Measurements from ENCODE around the gene DLGAP1.

DLGAP1 gene

GRCh38 chr18:4250141-4250540, 205.0 kb downstream of the DLGAP1 start:
- Histone ChIP-seq H3K36me3 (ENCODE audit: low read depth) (no peaks in the 10 kb centered on the region), H3K4me3 (ENCODE audit: severe bottlenecking) (no peak overlapping the region), H3K4me1 (ENCODE audit: insufficient read depth, poor library complexity, severe bottlenecking) (no peaks in the 10 kb centered on the region), H3K9me3 (ENCODE audit: severe bottlenecking) (no peaks in the 10 kb centered on the region), H3K27ac (ENCODE audit: poor library complexity, severe bottlenecking) (no peak overlapping the region), H3K27me3 (ENCODE audit: insufficient read depth, poor library complexity, severe bottlenecking) (no peaks in the 10 kb centered on the region)
- DNase-seq (ENCODE audit: low spot score) = no peak
- ATAC-seq (ENCODE audit: low read depth) = no peak
- TF ChIP-seq CTCF (IDR thresholded peaks at IDR 0.05; ENCODE audit: poor library complexity, severe bottlenecking) = no peak

- Histone ChIP-seq H3K9me3 (ENCODE audit: severe bottlenecking) (no peaks in the 10 kb centered on the region), H3K4me3 (ENCODE audit: severe bottlenecking) (no peak overlapping the region), H3K27me3 (ENCODE audit: insufficient read depth, poor library complexity, severe bottlenecking) (no peaks in the 10 kb centered on the region), H3K27ac (ENCODE audit: poor library complexity, severe bottlenecking) (no peak overlapping the region), H3K4me1 (ENCODE audit: insufficient read depth, poor library complexity, severe bottlenecking) (no peaks in the 10 kb centered on the region), H3K36me3 (ENCODE audit: low read depth) (no peaks in the 10 kb centered on the region)
- DNase-seq (ENCODE audit: low spot score) (no peak), ATAC-seq (ENCODE audit: low read depth) (no peak)
- no peak for TF ChIP-seq CTCF (IDR thresholded peaks at IDR 0.05; ENCODE audit: poor library complexity, severe bottlenecking)
Observed at GRCh38 chr18:4248686-4249085, 206.4 kb downstream of the DLGAP1 start.

- peaks cover 4% of the 10 kb centered on the region for H3K27me3 ChIP-seq (ENCODE audit: insufficient read depth, poor library complexity, severe bottlenecking)
- TF ChIP-seq CTCF (IDR thresholded peaks at IDR 0.05; ENCODE audit: poor library complexity, severe bottlenecking) = no peak
Observed at GRCh38 chr18:4246374-4246773, 208.7 kb downstream of the DLGAP1 start.

GRCh38 chr18:4245456-4245855, 209.7 kb downstream of the DLGAP1 start:
- Histone ChIP-seq H3K36me3 (ENCODE audit: low read depth) (no peaks in the 10 kb centered on the region), H3K4me3 (ENCODE audit: severe bottlenecking) (no peak overlapping the region), H3K27ac (ENCODE audit: poor library complexity, severe bottlenecking) (no peak overlapping the region), H3K4me1 (ENCODE audit: insufficient read depth, poor library complexity, severe bottlenecking) (no peaks in the 10 kb centered on the region), H3K27me3 (ENCODE audit: insufficient read depth, poor library complexity, severe bottlenecking) (peaks cover 4% of the 10 kb centered on the region), H3K9me3 (ENCODE audit: severe bottlenecking) (no peaks in the 10 kb centered on the region)
- no peak for ATAC-seq (ENCODE audit: low read depth)
- DNase-seq (ENCODE audit: low spot score) = no peak
- no peak for TF ChIP-seq CTCF (IDR thresholded peaks at IDR 0.05; ENCODE audit: poor library complexity, severe bottlenecking)

More at GRCh38 chr18:4246374-4246773, 208.7 kb downstream of the DLGAP1 start:
- H3K9me3 ChIP-seq (ENCODE audit: severe bottlenecking) = no peaks in the 10 kb centered on the region
- no peak overlapping the region for H3K27ac ChIP-seq (ENCODE audit: poor library complexity, severe bottlenecking)
- ATAC-seq (ENCODE audit: low read depth) = no peak
- no peak overlapping the region for H3K4me3 ChIP-seq (ENCODE audit: severe bottlenecking)
- no peaks in the 10 kb centered on the region for H3K36me3 ChIP-seq (ENCODE audit: low read depth)
- no peak for DNase-seq (ENCODE audit: low spot score)
- H3K4me1 ChIP-seq (ENCODE audit: insufficient read depth, poor library complexity, severe bottlenecking) = no peaks in the 10 kb centered on the region

GRCh38 chr18:4242431-4243161, 212.5 kb downstream of the DLGAP1 start:
- no peak for TF ChIP-seq CTCF (IDR thresholded peaks at IDR 0.05; ENCODE audit: poor library complexity, severe bottlenecking)
- ATAC-seq (ENCODE audit: low read depth) (no peak), DNase-seq (ENCODE audit: low spot score) (no peak)
- H3K4me3 ChIP-seq (ENCODE audit: severe bottlenecking) = no peak overlapping the region
- H3K36me3 ChIP-seq (ENCODE audit: low read depth) = no peaks in the 10 kb centered on the region
- peaks cover 9% of the 10 kb centered on the region for H3K27me3 ChIP-seq (ENCODE audit: insufficient read depth, poor library complexity, severe bottlenecking)
- H3K4me1 ChIP-seq (ENCODE audit: insufficient read depth, poor library complexity, severe bottlenecking) = no peaks in the 10 kb centered on the region
- no peaks in the 10 kb centered on the region for H3K9me3 ChIP-seq (ENCODE audit: severe bottlenecking)
- no peak overlapping the region for H3K27ac ChIP-seq (ENCODE audit: poor library complexity, severe bottlenecking)

Data from RWPE2 (cell line).